K562 (cell line): ENCODE data around the gene MEX3A. TPM values are rescaled to one million over a fixed set of nuclear protein-coding genes. Genes with fewer than 3 reads are reported as not detected.

Experiments
- JUNB ChIP-seq: fragments of 450-650 bp; formaldehyde crosslinking; conservative IDR thresholded peaks from 2 replicates; pipeline ENCODE4 v1.4.0; 2020; ENCODE audit warnings: mild to moderate bottlenecking
- L3MBTL2 ChIP-seq: fragments of 450-650 bp; IDR thresholded peaks from 2 replicates; pipeline ENCODE4 v1.6.1; 2016; ENCODE audit warnings: mild to moderate bottlenecking, moderate library complexity
- MAX ChIP-seq: sonication (generic); formaldehyde crosslinking; IDR thresholded peaks from 2 replicates; pipeline ENCODE4 v1.9.0; 2022; ENCODE audit warnings: mild to moderate bottlenecking, missing genetic modification reagents
- MECOM ChIP-seq: fragments of 250-450 bp; sonication (Bioruptor Pico); IDR thresholded peaks from 2 replicates; pipeline ENCODE4 v1.8.0; 2022; ENCODE audit warnings: inconsistent platforms
- MYNN ChIP-seq, 2 experiments: sonication (generic); formaldehyde crosslinking in 1 of 2; IDR thresholded peaks; 2 replicates each; pipeline versions ENCODE4 v1.5.0 to v1.6.1; 2016 to 2020; ENCODE audit warnings: antibody characterized with exemption in 1 of 2, missing genetic modification reagents in 1 of 2
- NCOA1 ChIP-seq: fragments of 450-650 bp; IDR thresholded peaks from 2 replicates; pipeline ENCODE4 v1.6.1; 2016; ENCODE audit warnings: low read depth
- SOX6 ChIP-seq: fragments of 450-650 bp; IDR thresholded peaks from 2 replicates; pipeline ENCODE4 v1.6.1; 2014; ENCODE audit warnings: mild to moderate bottlenecking
- SPI1 ChIP-seq: IDR thresholded peaks from 2 replicates; pipeline ENCODE4 v1.6.1; 2011; ENCODE audit warnings: low read depth, low read length, control low read depth, borderline replicate concordance
- STAT5B ChIP-seq: fragments of 250-450 bp; sonication (Bioruptor Pico); IDR thresholded peaks from 2 replicates; pipeline ENCODE4 v1.8.0; 2021; ENCODE audit warnings: mild to moderate bottlenecking, inconsistent platforms
- VEZF1 ChIP-seq: fragments of 200-800 bp; sonication (Bioruptor generic); IDR thresholded peaks from 2 replicates; pipeline ENCODE4 v1.6.1; 2017; ENCODE audit warnings: missing genetic modification characterization, missing compliant biosample characterization
- ZNF318 ChIP-seq, 2 experiments: fragments of 450-650 bp; IDR thresholded peaks; 2 replicates each; pipeline ENCODE4 v1.6.1; 2016; ENCODE audit warnings: mild to moderate bottlenecking in 2 of 2, borderline replicate concordance in 1 of 2, low read depth in 1 of 2, moderate library complexity in 1 of 2
- ZNF324 ChIP-seq: fragments of 250-450 bp; sonication (Bioruptor Pico); IDR thresholded peaks from 2 replicates; pipeline ENCODE4 v1.4.0; 2020; ENCODE audit warnings: mild to moderate bottlenecking
- ZNF586 ChIP-seq: fragments of 450-650 bp; formaldehyde crosslinking; conservative IDR thresholded peaks from 2 replicates; pipeline ENCODE4 v1.4.0; 2020; ENCODE audit warnings: mild to moderate bottlenecking, moderate library complexity
- ZNF589 ChIP-seq: fragments of 200-800 bp; sonication (Bioruptor generic); IDR thresholded peaks from 2 replicates; pipeline ENCODE4 v1.6.1; 2016; ENCODE audit warnings: low read depth, missing genetic modification characterization, missing compliant biosample characterization
- ZNF644 ChIP-seq: fragments of 200-800 bp; sonication (Bioruptor generic); IDR thresholded peaks from 2 replicates; pipeline ENCODE4 v1.6.1; 2016; ENCODE audit warnings: low read depth, missing genetic modification characterization, missing compliant biosample characterization
- ZSCAN32 ChIP-seq: fragments of 450-650 bp; formaldehyde crosslinking; IDR thresholded peaks from 2 replicates; pipeline ENCODE4 v1.4.0; 2020; ENCODE audit warnings: mild to moderate bottlenecking, moderate library complexity
- polyA plus RNA-seq, 8 experiments: library from polyadenylated mRNA; depleted of rRNA in 4 of 8; stranded (reverse) in 5 of 8; unstranded in 3 of 8; fragments of >200 nt; fragmentation: Nextera tagmentation in 2 of 8; fragmentation: Illumina TruSeq in 1 of 8; extraction: Ambion mirVana in 2 of 8; extraction: Trizol in 1 of 8; gene quantifications; 2 replicates each; pipeline versions ENCODE4 v1.2.1 to v1.2.3, GENCODE V29; 2011 to 2014; ENCODE audit warnings: inconsistent platforms in 1 of 8, missing spikeins in 1 of 8
- total RNA-seq, 7 experiments: library from RNA; depleted of rRNA in 6 of 7; stranded (reverse); fragments of >200 nt in 6 of 7; fragmentation: Illumina TruSeq in 2 of 7; extraction: Trizol in 2 of 7; gene quantifications; 2 replicates each; pipeline versions ENCODE4 v1.2.1 to v1.2.3, GENCODE V29; 2011 to 2021; ENCODE audit warnings: low replicate concordance in 1 of 7

Gene MEX3A
- total and polyA plus RNA-seq, 9 of the 15 experiments (the other 6 are each of a cell fraction or from before 2014, with no cell fraction given) = 0.36 to 13.7 (median 5.2) TPM

GRCh38 chr1:156126630-156127534 is 44.6 kb upstream of the MEX3A start (continued):
- TF ChIP-seq ZNF318 (IDR thresholded peaks at IDR 0.05; ENCODE audit: borderline replicate concordance in 1 of 2, low read depth in 1 of 2) = peak in 1 of 2 experiments; percentile 73; a peak in 1 of 4 replicates
- no peak for TF ChIP-seq L3MBTL2
- no peak for TF ChIP-seq STAT5B
- peak; percentile 87 for TF ChIP-seq SPI1
- TF ChIP-seq ZNF324 (CRISPR knock-in tag) = 0 out of 2 replicates have a peak, but pooled peaks have one; percentile 17
- TF ChIP-seq MYNN (IDR thresholded peaks at IDR 0.05) = peak; percentile 89
- no peak for TF ChIP-seq MYNN (CRISPR knock-in tag; IDR thresholded peaks at IDR 0.05)
- TF ChIP-seq MECOM (CRISPR knock-in tag) = 0 out of 2 replicates have a peak, but pooled peaks have one; percentile 46
- peak; percentile 64 for TF ChIP-seq MAX
- TF ChIP-seq VEZF1 (CRISPR knock-in tag) = peak; percentile 76
- TF ChIP-seq JUNB (CRISPR knock-in tag) = 0 out of 2 replicates have a peak, but pooled peaks have one; percentile 8
- 0 out of 2 replicates have a peak, but pooled peaks have one; percentile 49 for TF ChIP-seq NCOA1
- peak; percentile 54; the same call in 1 of the 2 replicates for TF ChIP-seq ZNF644 (tag)
- TF ChIP-seq ZSCAN32 = peak; percentile 19; the same call in 1 of the 2 replicates
- TF ChIP-seq SOX6 = peak; percentile 40; the same call in 1 of the 2 replicates
- TF ChIP-seq ZNF586 (CRISPR knock-in tag) = no peak
- no peak for TF ChIP-seq ZNF589 (CRISPR knock-in tag)
